ENCODE measurements around the gene BACE1.
A peak's percentile ranks its signal among the peaks of the same experiment; 100 is the strongest.
"Not testable (repeated sequence)": the region's sequence is repeated elsewhere in the genome, so short reads cannot be mapped to it uniquely, and the experiment has no call there.

BACE1 gene

DNA sequence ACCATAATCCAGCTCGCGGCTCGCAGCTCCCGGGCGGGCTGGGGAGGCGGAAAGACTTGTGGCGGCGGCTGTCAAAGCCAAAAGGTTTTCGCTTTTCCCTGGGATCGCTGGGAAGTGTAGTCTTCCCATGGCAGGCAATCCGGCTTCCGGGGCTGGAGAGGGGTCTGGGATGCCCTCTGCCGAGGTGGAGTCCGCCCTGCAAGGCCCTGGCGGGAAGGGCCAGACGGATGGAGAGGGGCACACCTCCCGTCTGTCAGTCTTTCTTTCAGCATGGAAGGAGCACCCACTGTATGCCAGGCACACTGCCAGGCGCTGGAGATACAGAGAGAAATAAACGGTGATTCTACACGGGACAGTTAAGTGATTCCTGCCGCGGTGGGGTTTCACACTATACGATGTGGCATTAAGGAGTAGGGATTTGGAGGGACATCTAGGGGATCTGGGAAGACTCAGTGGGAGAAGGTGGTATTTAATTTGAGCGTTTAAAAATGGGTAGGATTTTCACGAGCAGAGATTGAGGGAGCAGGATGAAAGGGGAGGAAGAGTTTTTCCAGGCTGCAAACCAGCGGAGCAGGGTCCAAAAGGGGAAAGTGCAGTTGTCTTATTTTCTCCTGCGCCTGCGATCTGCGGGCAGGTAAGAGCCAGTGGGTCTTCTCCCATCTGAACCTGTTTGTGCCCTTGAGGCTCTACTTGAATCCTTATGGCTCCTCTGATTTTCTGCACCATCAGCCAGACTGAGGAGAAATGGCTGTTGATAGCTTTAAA is at the start of gene BACE1:
Gene BACE1 (minus strand): TSS at position 60 of the 765 bp plus-strand sequence. CDS start 461 bp downstream, outside the sequence.
- peak; percentile 93 to 99 for DNase-seq

- no peak for DNase-seq
Observed at GRCh38 chr11:117361432-117361831, 45.4 kb upstream of the BACE1 start.

DNA sequence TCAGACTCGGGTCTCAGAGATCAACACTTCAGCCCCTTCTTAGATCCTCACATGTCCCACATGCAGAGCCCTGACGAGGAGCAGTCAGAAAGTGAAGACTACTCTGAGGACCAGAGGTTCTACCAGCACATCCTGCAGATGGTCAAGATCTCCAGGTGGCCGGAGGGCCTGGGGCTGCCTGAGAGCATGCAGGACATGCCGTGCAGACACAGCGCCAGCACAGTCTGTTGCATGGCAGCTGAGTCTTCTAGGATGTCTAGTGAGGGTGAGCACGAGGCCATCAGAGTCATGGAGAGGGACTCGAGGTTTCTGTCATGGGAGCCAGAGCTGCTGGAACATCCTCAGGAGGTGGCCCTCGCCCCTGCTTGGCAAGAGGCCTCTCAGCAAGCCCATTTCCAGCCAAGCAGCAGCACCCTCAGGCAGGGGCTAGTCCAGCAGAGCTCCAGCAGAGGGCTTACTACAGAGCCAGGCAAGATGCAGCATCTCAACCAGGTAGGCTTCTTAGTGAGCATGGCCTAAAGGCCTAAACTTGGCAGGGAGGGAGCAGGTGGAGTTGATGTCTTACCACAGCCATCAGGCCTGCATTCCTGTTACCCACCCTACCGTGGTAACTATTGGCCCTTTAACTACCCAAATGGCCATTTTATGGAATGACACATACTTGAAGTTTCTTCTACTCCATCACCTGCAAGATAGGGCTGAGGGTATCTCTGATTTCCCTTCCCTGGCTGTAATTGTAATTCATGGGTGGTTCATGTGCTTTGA is 40.3 kb upstream of the BACE1 start:
- DNase-seq = peak in 1 of 2 experiments; percentile 29

DNA sequence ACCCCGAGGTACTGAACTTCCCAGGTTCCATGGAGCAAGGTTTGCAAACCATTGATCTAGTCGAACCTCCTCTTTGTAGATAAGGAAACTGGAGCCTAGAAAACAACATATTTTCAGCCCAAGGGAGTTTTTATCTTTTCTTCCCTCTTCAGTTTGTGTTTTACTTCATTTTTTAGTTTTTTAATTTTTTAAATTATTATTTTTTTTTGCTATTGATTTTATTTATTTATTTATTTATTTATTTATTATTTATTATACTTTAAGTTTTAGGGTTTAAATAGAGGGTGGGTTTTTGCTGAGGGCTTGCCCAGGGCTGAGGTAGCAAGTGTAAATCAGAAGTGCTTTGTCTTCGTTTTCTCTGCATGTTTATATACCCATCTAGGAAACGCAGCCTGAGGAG is 38.5 kb upstream of the BACE1 start:
- DNase-seq = no peak

DNA sequence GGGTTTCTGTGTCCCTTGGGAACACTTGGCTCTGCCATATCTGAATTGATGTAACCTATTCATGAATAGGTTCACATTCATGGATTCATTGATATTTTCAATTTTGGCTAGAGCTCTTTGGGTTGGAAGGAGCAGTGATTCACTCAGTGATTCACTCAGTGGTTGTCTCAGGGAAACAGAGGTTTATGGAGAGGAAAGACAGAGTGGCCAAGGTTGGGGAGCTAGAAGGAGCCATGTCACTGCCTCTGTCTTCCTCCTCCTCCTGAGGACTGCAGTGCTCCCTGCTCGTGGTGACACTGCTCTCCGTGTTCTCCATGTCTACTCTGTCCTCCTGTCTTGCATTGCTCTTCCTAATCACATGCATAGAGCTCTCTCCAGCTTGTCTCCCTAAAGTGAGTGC is 29.0 kb upstream of the BACE1 start:
- no peak for DNase-seq

DNA sequence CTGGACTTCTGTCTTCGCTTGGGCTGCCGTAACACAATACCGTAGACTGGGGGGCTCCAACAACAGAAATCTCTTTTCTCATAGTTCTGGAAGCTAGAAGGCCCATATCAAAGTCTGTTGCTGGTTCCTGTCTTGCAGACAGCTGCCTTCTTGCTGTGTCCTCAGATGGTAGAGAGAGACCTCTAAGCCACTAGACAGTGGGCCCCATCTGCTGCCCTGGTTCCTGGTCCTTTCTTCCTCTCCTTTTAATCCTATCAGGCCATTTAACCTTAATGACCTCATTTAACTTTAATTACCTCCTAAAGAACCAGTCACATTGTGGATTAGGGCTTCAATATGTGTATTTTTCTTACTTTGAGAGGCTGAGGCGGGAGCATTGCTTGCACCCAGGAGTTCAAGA is 21.0 kb upstream of the BACE1 start:
- DNase-seq = no peak

DNA sequence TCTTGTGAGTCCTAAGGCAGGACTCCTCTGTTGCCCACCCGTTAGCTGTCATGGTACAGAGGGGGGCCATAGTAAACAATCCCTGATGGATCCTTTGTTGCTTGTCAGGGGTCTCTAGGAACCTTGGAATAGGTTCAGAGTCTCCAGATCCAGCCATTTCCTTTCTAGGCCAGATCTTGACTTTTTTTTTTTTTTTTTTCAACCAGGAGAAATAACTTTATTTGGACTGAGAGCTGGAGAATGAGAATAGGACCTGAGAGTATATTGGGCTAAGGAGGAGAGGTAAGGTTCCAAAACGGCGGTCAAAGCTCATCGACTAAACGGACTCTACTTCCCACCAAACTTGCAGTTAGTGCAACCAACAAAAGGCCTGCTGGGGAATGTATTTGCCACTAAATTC is 19.3 kb upstream of the BACE1 start:
- no peak for DNase-seq

GRCh38 chr11:117334896-117335295 is 18.8 kb upstream of the BACE1 start:
- DNase-seq = no peak

GRCh38 chr11:117333917-117334316 is 17.9 kb upstream of the BACE1 start:
- no peak for DNase-seq

DNA sequence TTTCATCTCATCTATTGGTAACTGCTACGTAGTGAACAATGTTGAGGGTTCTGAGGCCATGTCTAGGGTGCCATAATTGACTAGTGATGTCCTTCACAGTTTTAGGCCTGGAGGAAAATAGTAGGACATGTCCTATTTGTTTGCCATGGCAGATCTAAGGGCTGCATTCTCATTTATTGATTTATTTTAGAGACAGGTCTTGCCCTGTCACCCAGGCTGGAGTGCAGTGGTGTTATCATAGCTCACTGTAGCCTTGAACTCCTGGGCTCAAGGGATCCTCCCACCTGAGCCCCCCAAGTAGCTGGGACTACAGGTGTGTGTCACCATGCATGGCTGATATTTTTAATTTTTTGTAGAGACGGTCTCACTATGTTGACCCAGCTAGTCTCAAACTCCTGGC is 16.8 kb upstream of the BACE1 start:
- DNase-seq = no peak

- peak; percentile 71 to 82 for DNase-seq
Observed at GRCh38 chr11:117328375-117329010, 12.4 kb upstream of the BACE1 start.

DNA sequence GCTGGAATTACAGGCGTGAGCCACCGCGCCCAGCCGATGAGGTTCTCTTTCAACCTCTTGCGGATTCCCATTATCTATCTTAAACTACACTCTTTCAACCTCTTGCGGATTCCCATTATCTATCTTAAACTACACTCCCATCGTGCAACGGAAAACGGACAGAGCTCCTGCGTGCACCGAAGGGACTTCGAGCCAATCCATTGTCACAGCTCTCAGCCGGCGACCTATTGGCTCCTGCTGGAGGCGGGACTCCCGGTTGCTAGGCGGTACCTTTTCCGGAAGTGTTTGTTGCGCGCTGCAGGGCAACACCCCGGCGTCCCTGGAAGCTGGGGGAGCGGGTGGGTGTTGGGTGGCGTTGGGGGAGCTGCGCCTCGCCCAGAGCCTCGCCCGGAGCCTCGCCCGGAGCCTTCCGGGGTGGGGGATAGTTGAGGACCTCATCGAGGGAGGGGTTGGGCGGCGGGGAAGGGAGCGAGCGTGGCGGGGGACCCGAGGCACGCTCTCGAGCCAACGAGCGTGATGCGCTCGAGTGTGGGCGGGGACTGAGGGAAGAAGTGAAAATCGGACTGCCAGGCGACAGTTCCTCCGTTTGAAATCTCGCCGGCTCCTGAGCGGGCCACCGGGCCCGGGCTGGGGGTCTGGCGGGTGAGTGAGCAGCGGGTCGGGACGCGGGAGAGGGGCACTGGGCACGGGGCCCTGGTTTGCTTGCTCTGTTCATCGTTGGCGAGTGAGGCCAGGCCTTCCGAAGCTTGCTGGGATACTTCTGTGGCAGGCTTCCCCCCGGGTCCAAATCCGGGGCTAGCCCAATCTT is 11.7 kb upstream of the BACE1 start, which contains the start of gene CEP164:
Gene CEP164 (plus strand): TSS at position 288 of the 808 bp plus-strand sequence. CDS start 10,733 bp downstream, outside the sequence.
- DNase-seq = peak; percentile 99 to 100

- not testable (repeated sequence) for DNase-seq
Observed at GRCh38 chr11:117327255-117327566, 11.2 kb upstream of the BACE1 start.

DNA sequence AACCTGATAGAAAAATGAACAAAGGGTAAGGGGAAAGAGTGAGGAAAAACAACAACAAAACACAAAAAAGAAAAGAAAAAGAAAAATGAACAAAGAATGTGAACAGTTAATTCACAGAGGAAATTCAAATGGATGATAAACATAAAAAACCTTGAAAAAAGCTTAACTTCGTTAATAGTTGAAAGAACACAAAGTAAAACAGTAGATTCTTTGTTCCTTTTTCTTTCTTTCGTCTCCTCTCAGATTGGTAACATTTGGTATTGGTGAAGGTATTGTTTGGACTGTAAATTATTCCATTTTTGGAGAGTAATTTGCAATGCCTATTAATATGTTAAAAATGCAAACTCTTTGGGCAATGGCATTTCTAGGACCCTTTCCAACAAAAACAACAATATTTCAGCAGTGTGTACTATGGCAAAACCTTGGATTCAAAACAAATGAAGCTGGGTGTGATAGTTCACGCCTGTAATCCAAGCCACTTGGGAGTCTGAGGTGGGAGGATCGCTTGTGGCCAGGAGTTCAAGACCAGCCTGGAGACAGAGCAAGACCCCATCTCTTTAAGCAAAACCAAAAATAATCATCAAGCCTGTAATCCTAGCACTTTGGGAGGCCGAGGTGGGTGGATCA is 3.3 kb upstream of the BACE1 start:
- no peak for DNase-seq

DNA sequence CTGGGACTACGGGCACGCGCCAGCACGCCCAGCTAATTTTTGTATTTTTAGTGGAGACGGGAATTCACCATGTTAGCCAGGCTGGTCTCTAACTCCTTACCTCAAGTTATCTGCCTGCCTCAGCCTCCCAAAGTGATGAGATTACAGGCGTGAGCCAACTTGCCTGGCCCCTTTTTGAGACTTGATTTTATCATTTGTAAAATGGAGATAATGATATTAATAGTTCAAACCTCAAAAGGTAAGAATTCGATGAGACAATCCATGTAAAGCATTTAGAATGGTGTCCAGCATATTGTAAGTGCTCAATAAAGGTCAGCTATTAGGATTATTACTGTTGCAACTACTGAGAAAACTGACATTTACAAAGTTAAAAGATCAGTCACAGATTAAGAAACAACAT is 2.7 kb upstream of the BACE1 start:
- no peak for DNase-seq

GRCh38 chr11:117315285-117316196 is 515 bp downstream of the BACE1 start:
- DNase-seq = peak in 1 of 2 experiments; percentile 78

- peak in 1 of 2 experiments; percentile 56 for DNase-seq
Observed at GRCh38 chr11:117314840-117315239, 1.2 kb downstream of the BACE1 start.

DNA sequence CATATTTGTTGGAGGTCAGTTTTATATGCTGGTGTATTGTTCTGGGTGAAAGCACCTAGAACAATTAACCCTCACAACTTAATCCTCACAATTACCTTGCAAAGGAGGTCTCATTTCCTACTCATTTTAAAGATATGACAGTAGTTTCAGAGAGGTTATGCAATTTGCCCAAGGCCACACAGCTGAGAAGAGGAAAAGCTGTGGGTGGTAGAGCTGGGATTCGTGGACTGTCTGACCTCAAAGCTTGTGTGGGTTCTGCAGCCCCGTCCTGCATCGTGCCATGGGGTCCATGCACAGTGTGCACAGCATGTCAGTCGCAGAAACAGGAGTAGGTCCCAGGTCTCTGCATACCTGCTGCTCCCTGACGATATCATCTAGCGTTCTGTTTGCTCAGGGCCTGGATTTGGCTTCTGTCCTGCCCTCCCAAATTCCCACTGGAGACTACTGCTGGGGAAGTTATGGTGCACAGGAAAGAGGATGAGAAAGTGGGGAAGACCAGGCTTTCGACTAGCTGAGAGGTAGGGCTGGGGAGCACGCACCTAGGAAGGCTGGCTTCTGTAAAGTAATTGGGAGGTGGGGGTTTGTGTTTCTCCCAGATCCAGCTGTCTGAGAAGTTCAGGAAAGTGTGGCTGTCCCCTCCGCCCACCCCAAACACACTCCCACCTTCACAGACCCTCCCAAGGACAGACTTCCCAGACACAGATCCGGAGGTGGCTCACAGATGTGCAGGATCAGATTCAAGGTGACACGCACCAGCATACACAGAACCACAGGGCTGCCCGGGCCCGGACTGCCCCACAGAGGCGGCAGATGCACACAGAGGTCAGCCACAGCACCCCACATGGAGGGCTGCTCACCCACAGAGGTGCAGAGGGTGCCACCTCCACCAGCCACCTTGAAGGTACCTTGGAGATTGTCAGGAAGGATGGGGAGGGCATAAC is 2.0 kb downstream of the BACE1 start:
- no peak for DNase-seq

DNA sequence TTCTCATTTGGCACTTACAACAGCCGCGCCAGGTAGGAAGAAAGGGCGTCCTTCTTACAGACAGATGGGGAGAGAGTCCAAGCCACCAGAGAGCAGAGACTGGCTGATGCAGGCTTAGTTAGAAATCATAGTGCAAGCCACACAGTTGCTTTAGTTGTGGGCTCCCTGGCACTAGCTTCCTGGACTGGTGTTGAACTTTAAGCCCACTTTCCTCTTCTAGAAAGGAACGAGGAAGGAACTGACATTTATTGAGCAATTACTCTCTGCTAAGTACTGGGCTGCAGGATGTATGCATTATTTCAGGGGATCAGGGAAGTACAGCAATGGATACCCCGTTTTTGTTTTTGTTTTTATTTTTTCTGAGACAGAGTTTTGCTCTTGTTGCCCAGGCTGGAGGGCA is 3.0 kb downstream of the BACE1 start:
- DNase-seq = no peak

GRCh38 chr11:117309310-117309709 is 6.7 kb downstream of the BACE1 start:
- DNase-seq = no peak
